ENCODE data around the gene GALNT14. TPM values are rescaled to one million over a fixed set of nuclear protein-coding genes. Genes with fewer than 3 reads are reported as not detected.

GALNT14 gene
- total RNA-seq, 2 donors from 2014 or later: 1.6 TPM; not detected in 1

DNA sequence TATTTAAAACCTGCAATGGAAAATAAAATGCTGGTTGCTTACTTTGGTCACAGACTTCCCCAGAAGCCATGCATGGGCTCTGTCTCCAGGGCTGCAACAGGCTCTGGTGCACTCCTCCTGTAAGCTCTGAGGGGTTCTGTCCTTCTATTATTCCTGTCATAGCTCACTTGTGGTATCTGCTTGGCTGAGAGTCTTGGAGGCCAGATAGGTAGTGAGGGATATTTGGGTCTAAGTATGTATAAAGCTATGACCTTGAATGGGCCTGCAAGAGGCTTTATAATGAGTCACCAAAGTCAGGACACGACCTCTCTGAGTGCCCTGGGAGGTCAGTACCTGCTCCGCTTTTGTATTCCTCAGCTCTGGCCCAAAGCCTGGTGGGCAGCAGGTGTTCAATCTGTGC lies 189.4 kb downstream of the GALNT14 start:
- no peaks in the 10 kb centered on the region for H3K36me3 ChIP-seq
- no peak overlapping the region for H3K27ac ChIP-seq
- H3K27me3 ChIP-seq (replicated peaks; ENCODE audit: insufficient read depth): no peaks in the 10 kb centered on the region
- no peak overlapping the region for H3K4me3 ChIP-seq
- TF ChIP-seq, protein P1, sequence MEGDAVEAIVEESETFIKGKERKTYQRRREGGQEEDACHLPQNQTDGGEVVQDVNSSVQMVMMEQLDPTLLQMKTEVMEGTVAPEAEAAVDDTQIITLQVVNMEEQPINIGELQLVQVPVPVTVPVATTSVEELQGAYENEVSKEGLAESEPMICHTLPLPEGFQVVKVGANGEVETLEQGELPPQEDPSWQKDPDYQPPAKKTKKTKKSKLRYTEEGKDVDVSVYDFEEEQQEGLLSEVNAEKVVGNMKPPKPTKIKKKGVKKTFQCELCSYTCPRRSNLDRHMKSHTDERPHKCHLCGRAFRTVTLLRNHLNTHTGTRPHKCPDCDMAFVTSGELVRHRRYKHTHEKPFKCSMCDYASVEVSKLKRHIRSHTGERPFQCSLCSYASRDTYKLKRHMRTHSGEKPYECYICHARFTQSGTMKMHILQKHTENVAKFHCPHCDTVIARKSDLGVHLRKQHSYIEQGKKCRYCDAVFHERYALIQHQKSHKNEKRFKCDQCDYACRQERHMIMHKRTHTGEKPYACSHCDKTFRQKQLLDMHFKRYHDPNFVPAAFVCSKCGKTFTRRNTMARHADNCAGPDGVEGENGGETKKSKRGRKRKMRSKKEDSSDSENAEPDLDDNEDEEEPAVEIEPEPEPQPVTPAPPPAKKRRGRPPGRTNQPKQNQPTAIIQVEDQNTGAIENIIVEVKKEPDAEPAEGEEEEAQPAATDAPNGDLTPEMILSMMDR (IDR thresholded peaks at IDR 0.05): no peak
- no peaks in the 10 kb centered on the region for H3K9me3 ChIP-seq
- DNase-seq (ENCODE audit: low spot score): no peak
- no peaks in the 10 kb centered on the region for H3K4me1 ChIP-seq (ENCODE audit: control insufficient read depth in 1 of 2, low read depth in 2 of 2)
- no peak for ATAC-seq (ENCODE audit: insufficient number of reproducible peaks, low FRiP score, low read depth)

- TF ChIP-seq, protein P1 (IDR thresholded peaks at IDR 0.05): no peak
- H3K4me3 ChIP-seq: no peak overlapping the region
- no peaks in the 10 kb centered on the region for H3K27me3 ChIP-seq (replicated peaks; ENCODE audit: insufficient read depth)
- ATAC-seq (ENCODE audit: insufficient number of reproducible peaks, low FRiP score, low read depth) (no peak), DNase-seq (ENCODE audit: low spot score) (no peak)
- H3K4me1 ChIP-seq (ENCODE audit: control insufficient read depth in 1 of 2, low read depth in 2 of 2): no peaks in the 10 kb centered on the region
- H3K9me3 ChIP-seq: no peaks in the 10 kb centered on the region
- H3K36me3 ChIP-seq: no peaks in the 10 kb centered on the region
- no peak overlapping the region for H3K27ac ChIP-seq
Measured at GRCh38 chr2:30948130-30948529, 190.1 kb downstream of the GALNT14 start.

DNA sequence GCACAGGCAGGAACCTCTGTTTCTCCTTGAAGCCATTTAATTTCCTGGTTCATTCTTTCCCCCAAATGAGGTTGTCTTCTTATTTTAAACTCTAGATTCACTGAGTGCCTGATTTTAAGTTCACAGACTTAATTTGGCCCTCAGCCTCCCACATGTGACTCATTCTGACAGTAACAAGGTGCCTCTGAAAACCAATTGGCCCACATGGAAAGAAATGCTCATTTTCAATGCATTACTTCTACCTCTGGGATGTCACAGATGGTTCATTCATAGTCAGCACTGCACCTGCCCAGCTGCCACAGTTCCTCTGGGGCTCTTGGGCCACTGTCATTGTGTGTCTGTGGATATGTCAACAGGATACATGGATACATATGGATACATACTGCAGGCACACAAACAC lies 190.6 kb downstream of the GALNT14 start:
- Histone ChIP-seq H3K4me1 (ENCODE audit: control insufficient read depth in 1 of 2, low read depth in 2 of 2) (no peaks in the 10 kb centered on the region), H3K9me3 (no peaks in the 10 kb centered on the region), H3K27ac (no peak overlapping the region), H3K27me3 (replicated peaks; ENCODE audit: insufficient read depth) (no peaks in the 10 kb centered on the region), H3K36me3 (no peaks in the 10 kb centered on the region), H3K4me3 (no peak overlapping the region)
- TF ChIP-seq, protein P1 (IDR thresholded peaks at IDR 0.05): no peak
- no peak for ATAC-seq (ENCODE audit: insufficient number of reproducible peaks, low FRiP score, low read depth)
- no peak for DNase-seq (ENCODE audit: low spot score)

DNA sequence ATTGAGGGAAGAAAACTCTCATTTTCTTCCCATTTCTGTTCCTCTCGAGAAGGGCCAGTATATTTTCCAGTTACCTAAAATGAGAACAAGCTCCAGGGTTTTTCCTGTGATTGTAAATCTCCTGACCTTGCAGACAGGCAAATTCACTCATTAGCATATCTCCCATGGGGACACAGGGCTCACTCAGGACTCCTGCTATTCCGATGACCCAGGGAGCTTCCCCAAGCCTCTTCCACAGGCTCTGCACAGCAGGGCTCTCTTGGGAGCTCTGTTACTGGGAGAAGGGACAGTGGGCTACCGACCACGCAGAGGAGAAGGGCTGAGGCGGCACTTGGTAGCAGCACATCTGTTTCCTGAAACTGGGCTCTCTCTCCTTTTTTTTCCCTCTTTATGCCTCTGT lies 195.8 kb downstream of the GALNT14 start:
- DNase-seq (ENCODE audit: low spot score): no peak
- Histone ChIP-seq H3K36me3 (no peaks in the 10 kb centered on the region), H3K4me3 (no peak overlapping the region), H3K27me3 (replicated peaks; ENCODE audit: insufficient read depth) (no peaks in the 10 kb centered on the region), H3K27ac (no peak overlapping the region), H3K4me1 (ENCODE audit: control insufficient read depth in 1 of 2, low read depth in 2 of 2) (no peaks in the 10 kb centered on the region), H3K9me3 (no peaks in the 10 kb centered on the region)
- no peak for ATAC-seq (ENCODE audit: insufficient number of reproducible peaks, low FRiP score, low read depth)
- TF ChIP-seq, protein P1 (IDR thresholded peaks at IDR 0.05): no peak

DNA sequence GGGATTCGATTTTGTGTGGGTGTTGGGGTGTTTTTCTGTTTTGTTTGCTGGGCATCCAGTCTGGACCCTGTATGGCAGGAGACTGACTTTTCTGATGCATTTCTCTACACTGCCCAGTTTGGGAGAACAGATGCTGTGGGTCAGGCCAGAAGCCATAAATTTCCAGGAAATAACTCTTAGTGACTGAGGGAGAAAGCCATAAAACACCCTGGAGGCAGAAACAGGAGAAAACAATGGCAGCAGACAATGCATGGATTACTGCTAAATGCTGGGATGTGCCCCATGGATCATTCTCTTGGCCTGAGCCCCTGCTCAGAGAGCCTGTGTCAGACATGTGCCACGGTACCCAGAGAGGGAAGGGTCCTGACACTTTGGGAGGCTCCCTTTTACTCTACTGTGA lies 197.4 kb downstream of the GALNT14 start:
- ATAC-seq (ENCODE audit: insufficient number of reproducible peaks, low FRiP score, low read depth): no peak
- H3K4me1 ChIP-seq (ENCODE audit: control insufficient read depth in 1 of 2, low read depth in 2 of 2): no peaks in the 10 kb centered on the region
- TF ChIP-seq, protein P1 (IDR thresholded peaks at IDR 0.05): no peak

More for the DNA sequence above, 197.4 kb downstream of the GALNT14 start:
- no peak for DNase-seq (ENCODE audit: low spot score)
- H3K9me3 ChIP-seq: no peaks in the 10 kb centered on the region
- no peak overlapping the region for H3K4me3 ChIP-seq
- no peaks in the 10 kb centered on the region for H3K36me3 ChIP-seq
- no peaks in the 10 kb centered on the region for H3K27me3 ChIP-seq (replicated peaks; ENCODE audit: insufficient read depth)
- H3K27ac ChIP-seq: no peak overlapping the region
